ENCODE measurements around the gene DAD1. TPM values are rescaled to one million over a fixed set of nuclear protein-coding genes. Genes with fewer than 3 reads are reported as not detected.
A peak's percentile ranks its signal among the peaks of the same experiment; 100 is the strongest.
"Not testable (repeated sequence)": the region's sequence is repeated elsewhere in the genome, so short reads cannot be mapped to it uniquely, and the experiment has no call there.

The DAD1 gene
- total RNA-seq, 2 donors from 2014 or later = 163 to 219 TPM

DNA sequence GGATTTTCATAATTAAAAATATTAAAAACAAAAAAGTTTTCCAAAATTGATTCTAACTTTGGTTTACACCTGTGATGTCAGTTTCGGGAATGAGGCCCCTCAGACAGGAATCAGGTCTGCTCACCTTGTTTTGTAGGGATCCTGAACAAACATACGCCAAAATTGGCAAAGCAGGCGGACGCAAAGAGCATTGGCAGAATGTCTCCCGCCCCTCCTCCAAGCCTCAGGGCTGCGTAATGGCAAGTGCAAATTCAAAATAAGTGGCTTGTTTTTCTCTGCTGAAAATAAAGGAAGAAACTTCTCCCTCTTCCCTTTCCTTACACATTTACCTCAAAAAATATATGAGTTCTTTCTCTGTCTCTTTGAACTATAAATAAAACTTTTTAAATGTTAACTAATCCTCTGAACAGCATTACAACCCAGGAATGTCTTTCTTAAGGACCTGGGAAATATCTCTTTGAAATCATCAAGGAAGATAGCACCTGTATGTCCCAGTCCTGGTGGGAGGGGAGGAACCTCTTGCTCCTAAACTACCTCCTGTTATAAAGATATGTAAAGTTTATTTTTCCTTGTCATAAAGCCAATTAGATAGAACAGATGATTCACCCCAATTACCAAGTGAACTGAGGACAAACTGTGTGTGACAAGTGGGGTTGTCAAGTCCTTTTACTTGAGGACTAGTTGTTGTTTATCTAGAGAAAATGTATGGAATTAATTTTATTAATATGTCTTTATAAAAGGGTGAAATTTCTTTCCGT lies 38.7 kb upstream of the DAD1 start:
- H3K36me3 ChIP-seq = no peaks in the 10 kb centered on the region
- TF ChIP-seq, protein P1, sequence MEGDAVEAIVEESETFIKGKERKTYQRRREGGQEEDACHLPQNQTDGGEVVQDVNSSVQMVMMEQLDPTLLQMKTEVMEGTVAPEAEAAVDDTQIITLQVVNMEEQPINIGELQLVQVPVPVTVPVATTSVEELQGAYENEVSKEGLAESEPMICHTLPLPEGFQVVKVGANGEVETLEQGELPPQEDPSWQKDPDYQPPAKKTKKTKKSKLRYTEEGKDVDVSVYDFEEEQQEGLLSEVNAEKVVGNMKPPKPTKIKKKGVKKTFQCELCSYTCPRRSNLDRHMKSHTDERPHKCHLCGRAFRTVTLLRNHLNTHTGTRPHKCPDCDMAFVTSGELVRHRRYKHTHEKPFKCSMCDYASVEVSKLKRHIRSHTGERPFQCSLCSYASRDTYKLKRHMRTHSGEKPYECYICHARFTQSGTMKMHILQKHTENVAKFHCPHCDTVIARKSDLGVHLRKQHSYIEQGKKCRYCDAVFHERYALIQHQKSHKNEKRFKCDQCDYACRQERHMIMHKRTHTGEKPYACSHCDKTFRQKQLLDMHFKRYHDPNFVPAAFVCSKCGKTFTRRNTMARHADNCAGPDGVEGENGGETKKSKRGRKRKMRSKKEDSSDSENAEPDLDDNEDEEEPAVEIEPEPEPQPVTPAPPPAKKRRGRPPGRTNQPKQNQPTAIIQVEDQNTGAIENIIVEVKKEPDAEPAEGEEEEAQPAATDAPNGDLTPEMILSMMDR (IDR thresholded peaks at IDR 0.05) = no peak
- no peak overlapping the region for H3K4me3 ChIP-seq
- no peak for DNase-seq
- H3K27ac ChIP-seq = no peak overlapping the region
- no peaks in the 10 kb centered on the region for H3K9me3 ChIP-seq
- H3K4me1 ChIP-seq = no peaks in the 10 kb centered on the region
- intact Hi-C loops (cut with DNase I) = no loop called here
- no peaks in the 10 kb centered on the region for H3K27me3 ChIP-seq
- no peak overlapping the region for H3K9ac ChIP-seq (ENCODE audit: low read depth in 2 of 2, low read length in 2 of 2)

DNA sequence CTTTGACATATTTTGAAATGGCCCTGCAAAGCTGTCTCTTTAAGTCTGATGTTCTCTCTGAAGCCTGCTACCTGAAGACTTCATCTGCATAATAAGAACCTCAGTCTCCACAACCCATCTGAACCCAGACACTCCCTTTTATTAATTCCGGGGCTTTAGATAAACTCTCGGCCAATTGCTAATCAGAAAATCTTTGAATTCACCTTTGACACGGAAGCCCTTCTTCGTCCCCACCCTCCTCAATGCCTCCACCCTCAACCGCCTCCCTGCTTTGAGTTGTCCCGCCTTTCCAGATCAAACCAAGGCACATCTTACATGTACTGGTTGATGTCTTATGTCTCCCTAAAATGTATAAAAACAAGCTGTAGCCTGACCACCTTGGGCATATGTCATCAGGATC lies 37.6 kb upstream of the DAD1 start:
- Histone ChIP-seq H3K9ac (ENCODE audit: low read depth in 2 of 2, low read length in 2 of 2) (no peak overlapping the region), H3K36me3 (no peaks in the 10 kb centered on the region), H3K4me1 (no peaks in the 10 kb centered on the region), H3K27me3 (no peaks in the 10 kb centered on the region), H3K9me3 (no peaks in the 10 kb centered on the region), H3K27ac (no peak overlapping the region), H3K4me3 (no peak overlapping the region)
- DNase-seq = no peak
- TF ChIP-seq, protein P1 (IDR thresholded peaks at IDR 0.05) = no peak
- intact Hi-C loops (cut with DNase I) = no loop called here

- no peaks in the 10 kb centered on the region for H3K27me3 ChIP-seq
- H3K9ac ChIP-seq (ENCODE audit: low read depth in 2 of 2, low read length in 2 of 2) = no peak overlapping the region
- H3K4me1 ChIP-seq = no peaks in the 10 kb centered on the region
- H3K36me3 ChIP-seq = no peaks in the 10 kb centered on the region
- intact Hi-C loops (cut with DNase I) = no loop called here
- DNase-seq = peak; percentile 3
- no peak overlapping the region for H3K4me3 ChIP-seq
- TF ChIP-seq, protein P1 (IDR thresholded peaks at IDR 0.05) = no peak
- H3K9me3 ChIP-seq = no peaks in the 10 kb centered on the region
- H3K27ac ChIP-seq = no peak overlapping the region
These were observed 34.0 kb upstream of the DAD1 start for GRCh38 chr14:22623047-22623446.

DNA sequence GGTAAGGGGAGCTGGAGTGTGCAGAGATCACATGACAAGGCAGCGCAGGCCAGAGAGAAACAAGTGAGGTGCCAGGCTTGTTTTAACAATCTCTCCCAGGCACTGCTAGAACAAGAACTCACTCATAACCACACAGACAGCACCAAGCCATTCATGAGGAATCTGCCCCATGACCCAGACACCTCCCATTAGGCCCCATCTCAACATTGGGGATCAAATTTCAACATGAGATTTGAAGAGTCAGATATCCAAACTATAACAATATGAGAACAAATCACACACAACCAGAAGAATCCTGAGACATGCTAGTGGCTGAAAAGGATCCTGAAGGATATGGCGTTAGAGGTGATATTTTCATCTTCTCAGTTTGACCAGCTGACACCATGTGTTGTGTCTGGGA lies 33.2 kb upstream of the DAD1 start:
- Histone ChIP-seq H3K36me3 (no peaks in the 10 kb centered on the region), H3K27ac (no peak overlapping the region), H3K9me3 (no peaks in the 10 kb centered on the region), H3K4me3 (no peak overlapping the region), H3K9ac (ENCODE audit: low read depth in 2 of 2, low read length in 2 of 2) (no peak overlapping the region), H3K4me1 (no peaks in the 10 kb centered on the region), H3K27me3 (no peaks in the 10 kb centered on the region)
- peak; percentile 7 for DNase-seq
- intact Hi-C loops (cut with DNase I) = no loop called here
- TF ChIP-seq, protein P1 (IDR thresholded peaks at IDR 0.05) = no peak

GRCh38 chr14:22615765-22616164 lies 26.7 kb upstream of the DAD1 start:
- H3K4me1 ChIP-seq; H3K36me3 ChIP-seq; H3K4me3 ChIP-seq; H3K9me3 ChIP-seq; H3K27me3 ChIP-seq; DNase-seq; intact Hi-C loops (cut with DNase I); H3K9ac ChIP-seq (ENCODE audit: low read depth in 2 of 2, low read length in 2 of 2); H3K27ac ChIP-seq: not testable (repeated sequence)

DNA sequence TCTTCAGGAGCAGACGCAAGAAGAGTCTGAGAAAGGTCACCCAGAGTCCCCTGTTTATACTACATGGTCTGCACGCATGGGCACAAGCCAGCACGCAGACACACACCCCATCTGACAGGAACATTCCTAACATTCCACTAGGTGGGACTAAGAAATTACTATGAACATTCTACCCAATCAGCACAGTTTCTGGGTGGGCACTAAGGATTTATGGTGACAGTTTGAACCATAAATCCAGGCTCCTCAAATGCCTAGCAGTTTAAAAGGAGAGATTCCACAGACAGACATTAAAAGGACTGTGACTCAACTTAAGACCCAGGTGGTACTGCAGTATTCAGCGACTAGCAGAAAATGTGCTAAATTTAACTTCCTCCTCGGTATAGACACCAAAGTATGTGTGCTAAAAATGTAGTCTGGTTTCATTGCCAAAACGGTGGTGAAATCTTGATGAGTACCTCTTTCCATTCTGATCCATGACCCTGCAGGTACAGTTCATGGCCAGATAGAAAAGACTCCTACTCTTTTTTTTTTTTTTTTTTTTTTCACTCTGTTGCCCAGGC lies 25.3 kb upstream of the DAD1 start:
- H3K27ac ChIP-seq = no peak overlapping the region
- TF ChIP-seq, protein P1 (IDR thresholded peaks at IDR 0.05) = no peak
- intact Hi-C loops (cut with DNase I) = no loop called here
- DNase-seq = peak; percentile 18
- no peaks in the 10 kb centered on the region for H3K27me3 ChIP-seq
- H3K36me3 ChIP-seq = no peaks in the 10 kb centered on the region
- no peaks in the 10 kb centered on the region for H3K9me3 ChIP-seq
- H3K4me1 ChIP-seq = no peaks in the 10 kb centered on the region
- no peak overlapping the region for H3K9ac ChIP-seq (ENCODE audit: low read depth in 2 of 2, low read length in 2 of 2)
- H3K4me3 ChIP-seq = no peak overlapping the region
